ENCODE measurements around the gene GRM4.

GRM4 gene

DNA sequence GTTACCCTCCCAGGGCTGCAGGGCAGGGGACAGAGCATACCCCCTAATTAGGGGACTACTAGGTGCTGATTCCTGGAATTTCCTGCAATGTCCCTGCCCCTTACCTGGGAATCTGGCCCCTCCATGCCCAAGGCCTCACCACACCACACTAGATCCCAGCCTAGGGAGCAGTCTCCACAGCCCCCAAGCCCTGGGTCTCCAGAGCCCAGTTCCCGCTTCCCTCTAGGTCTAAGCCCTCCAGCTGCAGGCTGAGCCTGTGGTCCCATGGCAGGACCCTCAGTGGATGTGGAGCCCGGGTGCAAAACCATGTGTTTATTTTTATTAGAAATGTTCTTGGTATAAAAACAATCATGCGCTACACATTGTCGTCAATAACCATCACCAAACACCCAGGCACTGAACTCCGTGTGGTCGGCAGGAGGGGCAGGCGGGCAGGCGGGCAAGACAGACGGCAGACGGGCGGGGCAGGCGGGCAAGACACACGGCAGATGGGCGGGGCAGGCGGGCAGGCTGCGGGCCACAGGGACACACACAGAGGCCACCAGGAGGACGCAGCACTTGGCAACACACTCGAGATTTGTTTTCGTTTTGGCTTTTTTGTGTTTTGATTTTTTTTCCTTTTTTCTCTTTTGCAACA is 124.2 kb downstream of the GRM4 start:
- no peaks in the 10 kb centered on the region for H3K9me2 ChIP-seq (replicated peaks; ENCODE audit: low read depth, low read length)
- no peaks in the 10 kb centered on the region for H3F3A ChIP-seq (ENCODE audit: low read depth)
- H4K20me1 ChIP-seq (ENCODE audit: insufficient read depth, low read length, poor library complexity, severe bottlenecking): no peaks in the 10 kb centered on the region
- no peaks in the 10 kb centered on the region for H3K79me2 ChIP-seq (ENCODE audit: insufficient read depth, low read length)
- no peak overlapping the region for H3K9ac ChIP-seq (ENCODE audit: low read depth, low read length, poor library complexity, severe bottlenecking)
- H3K4me3 ChIP-seq (ENCODE audit: low read length, poor library complexity, severe bottlenecking): no peak overlapping the region
- H3K27me3 ChIP-seq (ENCODE audit: insufficient read depth, low read length, poor library complexity, severe bottlenecking): no peaks in the 10 kb centered on the region
- H2AFZ ChIP-seq (ENCODE audit: low read length): no peak overlapping the region
- no peaks in the 10 kb centered on the region for H3K36me3 ChIP-seq (ENCODE audit: insufficient read depth, low read length)
- TF ChIP-seq, protein P1, sequence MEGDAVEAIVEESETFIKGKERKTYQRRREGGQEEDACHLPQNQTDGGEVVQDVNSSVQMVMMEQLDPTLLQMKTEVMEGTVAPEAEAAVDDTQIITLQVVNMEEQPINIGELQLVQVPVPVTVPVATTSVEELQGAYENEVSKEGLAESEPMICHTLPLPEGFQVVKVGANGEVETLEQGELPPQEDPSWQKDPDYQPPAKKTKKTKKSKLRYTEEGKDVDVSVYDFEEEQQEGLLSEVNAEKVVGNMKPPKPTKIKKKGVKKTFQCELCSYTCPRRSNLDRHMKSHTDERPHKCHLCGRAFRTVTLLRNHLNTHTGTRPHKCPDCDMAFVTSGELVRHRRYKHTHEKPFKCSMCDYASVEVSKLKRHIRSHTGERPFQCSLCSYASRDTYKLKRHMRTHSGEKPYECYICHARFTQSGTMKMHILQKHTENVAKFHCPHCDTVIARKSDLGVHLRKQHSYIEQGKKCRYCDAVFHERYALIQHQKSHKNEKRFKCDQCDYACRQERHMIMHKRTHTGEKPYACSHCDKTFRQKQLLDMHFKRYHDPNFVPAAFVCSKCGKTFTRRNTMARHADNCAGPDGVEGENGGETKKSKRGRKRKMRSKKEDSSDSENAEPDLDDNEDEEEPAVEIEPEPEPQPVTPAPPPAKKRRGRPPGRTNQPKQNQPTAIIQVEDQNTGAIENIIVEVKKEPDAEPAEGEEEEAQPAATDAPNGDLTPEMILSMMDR (conservative IDR thresholded peaks at IDR 0.05; ENCODE audit: low read length): no peak
- TF ChIP-seq EZH2phosphoT487 (IDR thresholded peaks at IDR 0.05; ENCODE audit: borderline replicate concordance): no peak
- H3K9me3 ChIP-seq (ENCODE audit: insufficient read depth, low read depth, low read length): no peaks in the 10 kb centered on the region
- no peak overlapping the region for H3K4me2 ChIP-seq (ENCODE audit: low read depth, low read length, poor library complexity, severe bottlenecking)
- no peaks in the 10 kb centered on the region for H3K4me1 ChIP-seq (ENCODE audit: insufficient read depth, low read length, poor library complexity, severe bottlenecking)

DNA sequence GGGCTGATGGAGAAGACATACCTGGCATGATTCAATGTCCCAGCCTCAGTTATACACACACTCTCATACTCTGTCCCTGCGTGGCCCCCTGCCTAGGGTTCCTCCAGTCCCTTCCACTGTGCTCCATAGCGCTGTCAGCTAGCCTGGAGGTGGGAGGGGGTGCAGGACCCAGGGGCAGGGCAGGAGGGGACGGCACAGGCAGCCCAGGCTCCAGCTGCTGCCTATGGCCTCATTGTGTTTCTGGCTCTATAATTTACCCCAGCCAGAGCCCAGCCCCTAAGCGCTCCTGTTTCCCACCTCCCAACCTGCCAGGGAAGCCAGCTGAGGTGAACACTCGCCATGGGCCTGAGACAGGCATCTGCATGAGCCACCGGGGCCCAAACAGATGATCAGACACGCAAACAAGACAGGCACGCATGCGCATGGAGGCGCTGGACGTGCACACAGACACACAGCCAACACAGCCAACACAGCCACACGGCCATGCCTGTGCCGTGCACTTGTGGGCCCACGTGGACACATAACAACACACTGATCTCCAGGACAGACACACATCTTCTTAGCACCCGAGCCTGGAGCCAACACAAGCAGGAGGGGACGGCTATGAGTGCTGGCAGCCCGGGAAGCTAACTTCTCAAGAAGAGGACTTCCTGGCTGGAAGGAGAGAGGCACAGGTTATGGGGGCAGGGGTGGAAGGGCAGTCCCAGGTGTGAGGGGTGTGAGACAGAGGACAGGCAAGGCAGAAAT is 124.9 kb downstream of the GRM4 start:
- Histone ChIP-seq H2AFZ (ENCODE audit: low read length) (no peak overlapping the region), H3F3A (ENCODE audit: low read depth) (no peaks in the 10 kb centered on the region), H3K36me3 (ENCODE audit: insufficient read depth, low read length) (no peaks in the 10 kb centered on the region), H3K4me2 (ENCODE audit: low read depth, low read length, poor library complexity, severe bottlenecking) (no peak overlapping the region), H3K27me3 (ENCODE audit: insufficient read depth, low read length, poor library complexity, severe bottlenecking) (no peaks in the 10 kb centered on the region), H3K79me2 (ENCODE audit: insufficient read depth, low read length) (no peaks in the 10 kb centered on the region), H4K20me1 (ENCODE audit: insufficient read depth, low read length, poor library complexity, severe bottlenecking) (no peaks in the 10 kb centered on the region), H3K4me1 (ENCODE audit: insufficient read depth, low read length, poor library complexity, severe bottlenecking) (no peaks in the 10 kb centered on the region), H3K9me3 (ENCODE audit: insufficient read depth, low read depth, low read length) (no peaks in the 10 kb centered on the region), H3K9me2 (replicated peaks; ENCODE audit: low read depth, low read length) (no peaks in the 10 kb centered on the region), H3K9ac (ENCODE audit: low read depth, low read length, poor library complexity, severe bottlenecking) (no peak overlapping the region), H3K4me3 (ENCODE audit: low read length, poor library complexity, severe bottlenecking) (no peak overlapping the region)
- TF ChIP-seq, protein P1 (conservative IDR thresholded peaks at IDR 0.05; ENCODE audit: low read length): no peak
- no peak for TF ChIP-seq EZH2phosphoT487 (IDR thresholded peaks at IDR 0.05; ENCODE audit: borderline replicate concordance)

DNA sequence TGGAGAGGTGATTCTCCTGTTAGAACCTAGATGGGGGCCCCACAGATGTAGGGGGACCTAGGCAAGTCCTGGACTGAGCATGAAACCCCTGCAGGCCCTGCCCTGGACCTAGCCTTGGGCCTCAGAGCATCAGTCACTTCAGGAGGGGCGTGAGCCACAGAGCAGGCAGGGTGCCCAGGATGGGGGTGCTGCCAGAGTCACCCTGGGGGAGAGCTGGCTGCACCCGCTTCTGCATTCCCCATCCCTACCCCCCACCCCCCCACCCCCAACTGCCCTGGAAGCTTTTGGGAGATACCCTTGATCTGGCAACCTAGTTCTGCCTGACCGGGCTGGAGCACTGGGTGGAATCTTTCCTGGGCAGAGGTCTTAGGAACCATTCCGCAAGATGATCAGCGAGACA is 125.6 kb downstream of the GRM4 start:
- Histone ChIP-seq H3K27me3 (ENCODE audit: insufficient read depth, low read length, poor library complexity, severe bottlenecking) (no peaks in the 10 kb centered on the region), H3K9me2 (replicated peaks; ENCODE audit: low read depth, low read length) (no peaks in the 10 kb centered on the region), H3K4me1 (ENCODE audit: insufficient read depth, low read length, poor library complexity, severe bottlenecking) (no peaks in the 10 kb centered on the region), H3F3A (ENCODE audit: low read depth) (no peaks in the 10 kb centered on the region), H4K20me1 (ENCODE audit: insufficient read depth, low read length, poor library complexity, severe bottlenecking) (no peaks in the 10 kb centered on the region), H3K9ac (ENCODE audit: low read depth, low read length, poor library complexity, severe bottlenecking) (no peak overlapping the region), H3K4me2 (ENCODE audit: low read depth, low read length, poor library complexity, severe bottlenecking) (no peak overlapping the region), H2AFZ (ENCODE audit: low read length) (no peak overlapping the region), H3K9me3 (ENCODE audit: insufficient read depth, low read depth, low read length) (no peaks in the 10 kb centered on the region), H3K4me3 (ENCODE audit: low read length, poor library complexity, severe bottlenecking) (no peak overlapping the region), H3K79me2 (ENCODE audit: insufficient read depth, low read length) (no peaks in the 10 kb centered on the region), H3K36me3 (ENCODE audit: insufficient read depth, low read length) (no peaks in the 10 kb centered on the region)
- TF ChIP-seq, protein P1 (conservative IDR thresholded peaks at IDR 0.05; ENCODE audit: low read length): no peak
- no peak for TF ChIP-seq EZH2phosphoT487 (IDR thresholded peaks at IDR 0.05; ENCODE audit: borderline replicate concordance)
